H9 (cell line): ENCODE results near the gene NCAM1. TPM values are rescaled to one million over a fixed set of nuclear protein-coding genes. Genes with fewer than 3 reads are reported as not detected.

ENCODE experiments used
- DNase-seq: peaks from one replicate; pipeline ENCODE4 v3.0.0-alpha.2; 2017
- H2AFZ ChIP-seq: one replicate; pipeline ENCODE4 v1.6.1; 2013; ENCODE audit warnings: mild to moderate bottlenecking, low read length, control low read depth, moderate library complexity
- H2AK5ac ChIP-seq: 2 replicates; pipeline ENCODE4 v1.6.1; 2013; ENCODE audit warnings: low read length, control low read depth, mixed read lengths; ENCODE audit not compliant: insufficient read length
- H2BK120ac ChIP-seq: one replicate; pipeline ENCODE4 v1.6.1; 2013; ENCODE audit warnings: low read depth, mild to moderate bottlenecking, low read length, control low read depth, inconsistent platforms; ENCODE audit not compliant: poor library complexity, severe bottlenecking
- H2BK12ac ChIP-seq: 2 replicates; pipeline ENCODE4 v1.6.1; 2013; ENCODE audit warnings: low read length, control low read depth, mixed read lengths, low read depth; ENCODE audit not compliant: insufficient read length
- H2BK15ac ChIP-seq: 2 replicates; pipeline ENCODE4 v1.6.1; 2013; ENCODE audit warnings: low read depth, low read length, control low read depth
- H2BK20ac ChIP-seq: one replicate; pipeline ENCODE4 v1.6.1; 2013; ENCODE audit warnings: low read depth, mild to moderate bottlenecking, low read length, control low read depth, inconsistent platforms; ENCODE audit not compliant: poor library complexity, severe bottlenecking
- H2BK5ac ChIP-seq: 2 replicates; pipeline ENCODE4 v1.6.1; 2013; ENCODE audit warnings: low read length, control low read depth, mixed read lengths; ENCODE audit not compliant: insufficient read length
- H3K14ac ChIP-seq: 2 replicates; pipeline ENCODE4 v1.6.1; 2013; ENCODE audit warnings: low read length, control low read depth; ENCODE audit not compliant: insufficient read depth
- H3K18ac ChIP-seq: 2 replicates; pipeline ENCODE4 v1.6.1; 2013; ENCODE audit warnings: low read depth, mild to moderate bottlenecking, mixed read lengths, low read length, control low read depth; ENCODE audit not compliant: insufficient read length
- H3K23ac ChIP-seq: 2 replicates; pipeline ENCODE4 v1.6.1; 2013; ENCODE audit warnings: low read length, control low read depth, mixed read lengths, low read depth; ENCODE audit not compliant: insufficient read length
- H3K23me2 ChIP-seq: 2 replicates; pipeline ENCODE4 v1.6.1; 2013; ENCODE audit warnings: low read depth, mild to moderate bottlenecking, mixed read lengths, low read length, control low read depth; ENCODE audit not compliant: insufficient read length, poor library complexity, severe bottlenecking
- H3K27ac ChIP-seq: 2 replicates; pipeline ENCODE4 v1.5.1; 2013; ENCODE audit warnings: low read length, control low read depth, mixed read lengths, low read depth; ENCODE audit not compliant: insufficient read length
- H3K27me3 ChIP-seq: 2 replicates; pipeline ENCODE4 v1.6.1; 2013; ENCODE audit warnings: low read length, control low read depth, inconsistent platforms; ENCODE audit not compliant: insufficient read depth
- H3K4ac ChIP-seq: 2 replicates; pipeline ENCODE4 v1.6.1; 2013; ENCODE audit warnings: low read depth, mild to moderate bottlenecking, control low read depth, inconsistent platforms, low read length, moderate library complexity
- H3K4me1 ChIP-seq: 2 replicates; pipeline ENCODE4 v1.6.1; 2013; ENCODE audit warnings: low read length, control low read depth, inconsistent platforms; ENCODE audit not compliant: insufficient read depth
- H3K4me2 ChIP-seq: 2 replicates; pipeline ENCODE4 v1.6.1; 2013; ENCODE audit warnings: low read length, control low read depth, mixed read lengths; ENCODE audit not compliant: insufficient read length, insufficient read depth
- H3K56ac ChIP-seq: 2 replicates; pipeline ENCODE4 v1.6.1; 2013; ENCODE audit warnings: low read depth, mild to moderate bottlenecking, mixed read lengths, low read length, control low read depth; ENCODE audit not compliant: insufficient read length
- H3K79me1 ChIP-seq: 2 replicates; pipeline ENCODE4 v1.6.1; 2013; ENCODE audit warnings: low read depth, mild to moderate bottlenecking, moderate library complexity, low read length, control low read depth, inconsistent platforms; ENCODE audit not compliant: insufficient read depth, poor library complexity, severe bottlenecking
- H3K79me2 ChIP-seq: 2 replicates; pipeline ENCODE4 v1.6.1; 2013; ENCODE audit warnings: low read length, control low read depth, inconsistent platforms; ENCODE audit not compliant: insufficient read depth
- H3K9ac ChIP-seq: 2 replicates; pipeline ENCODE4 v1.6.1; 2013; ENCODE audit warnings: low read length, control low read depth, mixed read lengths; ENCODE audit not compliant: insufficient read length; ENCODE audit errors: extremely low read depth
- H3K9me3 ChIP-seq: one replicate; pipeline ENCODE4 v1.6.1; 2013; ENCODE audit warnings: low read depth, low read length, inconsistent platforms; ENCODE audit not compliant: control insufficient read depth
- H3T11ph ChIP-seq: one replicate; pipeline ENCODE4 v1.6.1; 2013; ENCODE audit warnings: mild to moderate bottlenecking, low read length, control low read depth, inconsistent platforms
- H4K20me1 ChIP-seq: one replicate; pipeline ENCODE4 v1.6.1; 2013; ENCODE audit not compliant: control insufficient read depth, insufficient read length, insufficient read depth
- H4K5ac ChIP-seq: 2 replicates; pipeline ENCODE4 v1.6.1; 2013; ENCODE audit warnings: low read depth, mild to moderate bottlenecking, mixed read lengths, low read length, control low read depth; ENCODE audit not compliant: insufficient read length
- H4K8ac ChIP-seq: replicated peaks from 2 replicates; pipeline ENCODE4 v1.6.1; 2013; ENCODE audit warnings: low read length, control low read depth, mixed read lengths, low read depth; ENCODE audit not compliant: insufficient read length
- H4K91ac ChIP-seq: 2 replicates; pipeline ENCODE4 v1.6.1; 2013; ENCODE audit warnings: low read depth, mild to moderate bottlenecking, moderate library complexity, mixed read lengths, low read length, control low read depth; ENCODE audit not compliant: insufficient read length
- H3K27ac Mint-ChIP-seq, 3 experiments: 2 replicates in 2 of 3; 3 replicates in 1 of 3; pipeline ENCODE4 v1.8.0; 2020 to 2021; ENCODE audit warnings: mixed read lengths in 3 of 3, mild to moderate bottlenecking in 1 of 3, moderate library complexity in 1 of 3
- H3K27me3 Mint-ChIP-seq: 2 replicates; pipeline ENCODE4 v1.8.0; 2021; ENCODE audit warnings: low read depth, mild to moderate bottlenecking, moderate library complexity, mixed read lengths
- H3K36me3 Mint-ChIP-seq, 3 experiments: 2 replicates in 2 of 3; 3 replicates in 1 of 3; pipeline ENCODE4 v1.8.0; 2020 to 2021; ENCODE audit warnings: low read depth in 3 of 3, mixed read lengths in 3 of 3; ENCODE audit not compliant: insufficient read depth in 1 of 3
- H3K4me1 Mint-ChIP-seq, 2 experiments: 2 replicates each; pipeline ENCODE4 v1.8.0; 2020; ENCODE audit warnings: mixed read lengths in 2 of 2
- H3K4me3 Mint-ChIP-seq, 2 experiments: 2 replicates in 1 of 2; 3 replicates in 1 of 2; pipeline ENCODE4 v1.8.0; 2020 to 2021; ENCODE audit warnings: mild to moderate bottlenecking in 2 of 2, mixed read lengths in 2 of 2, moderate library complexity in 1 of 2
- H3K9me3 Mint-ChIP-seq, 2 experiments: 2 replicates in 1 of 2; 3 replicates in 1 of 2; pipeline ENCODE4 v1.8.0; 2020; ENCODE audit warnings: mild to moderate bottlenecking in 2 of 2, mixed read lengths in 2 of 2, moderate library complexity in 1 of 2
- CTCF ChIP-seq: fragments of 200-600 bp; sonication (generic); conservative IDR thresholded peaks from 3 replicates; pipeline ENCODE4 v1.8.0; 2021; ENCODE audit warnings: antibody characterized with exemption, mild to moderate bottlenecking
- WGBS: extraction: QIAGEN DNeasy Blood & Tissue Kit; methylation state at CpG from one replicate; pipeline ENCODE4 v1.1.7; 2013; ENCODE audit warnings: missing lambda C conversion rate, low lambda C conversion rate, mixed read lengths; ENCODE audit not compliant: insufficient read length; ENCODE audit errors: extremely low coverage; 5-methylcytosine and 5-hydroxymethylcytosine counted together
- total RNA-seq: library from RNA; stranded (reverse); gene quantifications from 2 replicates; pipeline ENCODE4 v1.2.1, GENCODE V29; 2021

The NCAM1 gene
- total RNA-seq, 1 experiment from 2014 or later = 2.5 TPM

DNA sequence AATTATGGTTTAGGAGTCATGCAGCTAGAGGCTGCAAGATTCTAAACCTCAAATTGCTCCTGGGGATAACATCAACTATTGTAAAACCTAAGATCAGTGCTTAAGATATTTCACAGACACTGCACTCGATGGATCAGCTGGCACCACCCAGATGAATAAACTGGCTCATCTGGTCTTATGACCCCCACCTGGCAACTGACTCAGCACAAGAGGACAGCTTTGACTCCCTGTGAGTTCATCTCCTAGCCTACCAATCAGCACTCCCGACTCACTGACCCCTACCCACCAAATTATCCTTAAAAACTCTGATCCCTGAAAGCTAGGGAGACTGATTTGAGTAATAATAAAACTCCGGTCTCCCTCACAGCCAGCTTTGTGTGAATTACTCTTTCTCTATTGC is 352.4 kb downstream of the NCAM1 start:
- Histone ChIP-seq H3K23me2 (peaks cover 7% of the 10 kb centered on the region), H3K9ac (no peak overlapping the region), H3T11ph (no peak overlapping the region), H3K4ac (no peak overlapping the region), H2BK5ac (no peak overlapping the region), H3K79me2 (no peaks in the 10 kb centered on the region), H2BK20ac (no peak overlapping the region), H4K5ac (no peak overlapping the region), H2BK12ac (no peak overlapping the region), H3K18ac (no peak overlapping the region), H3K4me2 (no peak overlapping the region), H2BK15ac (no peak overlapping the region), H3K4me1 (no peaks in the 10 kb centered on the region), H3K79me1 (no peaks in the 10 kb centered on the region), H2AFZ (no peak overlapping the region), H3K27ac (no peak overlapping the region), H3K56ac (no peak overlapping the region), H2BK120ac (no peak overlapping the region), H4K8ac (no peak overlapping the region), H2AK5ac (no peak overlapping the region), H3K14ac (no peak overlapping the region), H3K23ac (no peak overlapping the region), H4K91ac (no peak overlapping the region), H4K20me1 (no peaks in the 10 kb centered on the region), H3K27me3 (no peaks in the 10 kb centered on the region), H3K9me3 (no peaks in the 10 kb centered on the region)
- Mint-ChIP-seq H3K4me3 (peak overlapping the region; percentile 71 to 76; a peak in 4 of 5 replicates), H3K36me3 (peaks cover 5 to 13% (median 6%) of the 10 kb centered on the region in 3 experiments; a peak in 5 of 7 replicates), H3K27me3 (peaks cover 10% of the 10 kb centered on the region), H3K9me3 (peaks cover 0 to 4% of the 10 kb centered on the region in 2 experiments; a peak in 1 of 5 replicates), H3K4me1 (peaks cover 16 to 19% of the 10 kb centered on the region in 2 experiments), H3K27ac (no peak overlapping the region)
- no peak for DNase-seq
- WGBS = no CpG with 5 or more reads among the region's 3 CpGs
- TF ChIP-seq CTCF = no peak
